ENCODE measurements around the gene PPP1R8.

DNA sequence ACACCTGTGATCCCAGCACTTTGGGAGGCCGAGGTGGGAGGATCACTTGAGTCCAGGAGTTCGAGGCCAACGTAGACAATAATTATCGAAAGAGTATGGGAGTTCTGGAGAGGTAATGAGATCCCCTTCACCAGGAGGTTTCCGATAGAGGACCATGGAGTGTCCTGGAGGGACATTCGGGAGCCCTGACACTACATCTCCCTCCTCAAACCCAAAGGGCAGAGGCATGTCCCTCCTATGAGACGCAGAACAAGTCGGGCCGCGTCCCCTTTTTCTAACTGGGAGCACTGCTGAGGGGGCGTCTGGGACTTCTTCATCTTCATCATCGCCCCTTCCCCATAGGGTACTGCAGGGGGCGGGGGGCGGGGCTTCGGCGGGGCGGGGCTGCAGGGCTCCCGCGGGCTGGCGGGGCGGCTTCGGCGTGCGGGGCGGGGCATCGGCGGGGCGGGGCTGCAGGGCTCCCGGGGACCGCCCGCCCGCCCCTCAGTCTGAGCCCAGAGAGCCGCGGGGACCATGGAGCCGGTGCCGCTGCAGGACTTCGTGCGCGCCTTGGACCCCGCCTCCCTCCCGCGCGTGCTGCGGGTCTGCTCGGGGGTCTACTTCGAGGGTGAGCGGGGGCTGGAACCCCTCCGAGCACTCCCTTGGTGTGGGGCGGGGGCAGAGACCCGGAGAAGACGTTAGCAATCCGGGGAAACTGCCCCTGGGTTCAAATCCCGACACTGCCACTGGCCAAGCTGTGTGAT, 41.6 kb downstream of the PPP1R8 start, which contains the start of gene THEMIS2:
- peak in 1 of 2 donors; percentile 48 for TF ChIP-seq POLR2A (IDR thresholded peaks at IDR 0.05)
- TF ChIP-seq, protein P1, sequence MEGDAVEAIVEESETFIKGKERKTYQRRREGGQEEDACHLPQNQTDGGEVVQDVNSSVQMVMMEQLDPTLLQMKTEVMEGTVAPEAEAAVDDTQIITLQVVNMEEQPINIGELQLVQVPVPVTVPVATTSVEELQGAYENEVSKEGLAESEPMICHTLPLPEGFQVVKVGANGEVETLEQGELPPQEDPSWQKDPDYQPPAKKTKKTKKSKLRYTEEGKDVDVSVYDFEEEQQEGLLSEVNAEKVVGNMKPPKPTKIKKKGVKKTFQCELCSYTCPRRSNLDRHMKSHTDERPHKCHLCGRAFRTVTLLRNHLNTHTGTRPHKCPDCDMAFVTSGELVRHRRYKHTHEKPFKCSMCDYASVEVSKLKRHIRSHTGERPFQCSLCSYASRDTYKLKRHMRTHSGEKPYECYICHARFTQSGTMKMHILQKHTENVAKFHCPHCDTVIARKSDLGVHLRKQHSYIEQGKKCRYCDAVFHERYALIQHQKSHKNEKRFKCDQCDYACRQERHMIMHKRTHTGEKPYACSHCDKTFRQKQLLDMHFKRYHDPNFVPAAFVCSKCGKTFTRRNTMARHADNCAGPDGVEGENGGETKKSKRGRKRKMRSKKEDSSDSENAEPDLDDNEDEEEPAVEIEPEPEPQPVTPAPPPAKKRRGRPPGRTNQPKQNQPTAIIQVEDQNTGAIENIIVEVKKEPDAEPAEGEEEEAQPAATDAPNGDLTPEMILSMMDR (IDR thresholded peaks at IDR 0.05), result no peak
